GM19467 (cell line): Measurements from ENCODE around the gene ACTG1.

Experiments used
- ATAC-seq: cut with Tn5 transposase; IDR thresholded peaks from one replicate; pipeline ENCODE4 v1.9.1; 2021; ENCODE audit warnings: mild to moderate bottlenecking, moderate library complexity; ENCODE audit not compliant: unreplicated experiment

The ACTG1 gene

GRCh38 chr17:81545160-81545949 lies 32.8 kb upstream of the ACTG1 start:
- no peak for ATAC-seq

GRCh38 chr17:81544281-81544974 lies 31.8 kb upstream of the ACTG1 start:
- no peak for ATAC-seq

- ATAC-seq: no peak
Measured at GRCh38 chr17:81543756-81544155, 31.2 kb upstream of the ACTG1 start.

GRCh38 chr17:81543339-81543675 lies 30.7 kb upstream of the ACTG1 start:
- no peak for ATAC-seq

- no peak for ATAC-seq
Measured at GRCh38 chr17:81542431-81543338, 30.1 kb upstream of the ACTG1 start.

GRCh38 chr17:81541123-81541522 lies 28.5 kb upstream of the ACTG1 start:
- ATAC-seq: no peak

GRCh38 chr17:81540676-81541027 lies 28.1 kb upstream of the ACTG1 start:
- ATAC-seq: no peak

- ATAC-seq: no peak
Measured at GRCh38 chr17:81539961-81540675, 27.5 kb upstream of the ACTG1 start.

GRCh38 chr17:81539571-81539900 lies 26.9 kb upstream of the ACTG1 start:
- no peak for ATAC-seq

- ATAC-seq: no peak
Measured at GRCh38 chr17:81538651-81539570, 26.3 kb upstream of the ACTG1 start.

- ATAC-seq: no peak
Measured at GRCh38 chr17:81537856-81538555, 25.4 kb upstream of the ACTG1 start.

- ATAC-seq: no peak
Measured at GRCh38 chr17:81537343-81537855, 24.8 kb upstream of the ACTG1 start.

GRCh38 chr17:81536299-81537290 lies 24.0 kb upstream of the ACTG1 start:
- ATAC-seq: no peak

GRCh38 chr17:81535480-81536298 lies 23.1 kb upstream of the ACTG1 start:
- ATAC-seq: no peak

GRCh38 chr17:81535007-81535328 lies 22.4 kb upstream of the ACTG1 start:
- ATAC-seq: no peak

GRCh38 chr17:81534157-81535006 lies 21.8 kb upstream of the ACTG1 start:
- ATAC-seq: no peak
